ENCODE measurements around the gene MCOLN1. TPM values are rescaled to one million over a fixed set of nuclear protein-coding genes. Genes with fewer than 3 reads are reported as not detected.
A peak's percentile ranks its signal among the peaks of the same experiment; 100 is the strongest.

The MCOLN1 gene
- total RNA-seq, 2 experiments from 2014 or later, result 17.5 to 18.2 TPM

- Mint-ChIP-seq H3K4me1 (peaks cover 5% of the 10 kb centered on the region), H3K4me3 (peak overlapping the region; percentile 68), H3K27me3 (no peaks in the 10 kb centered on the region), H3K36me3 (no peaks in the 10 kb centered on the region), H3K9me3 (no peaks in the 10 kb centered on the region), H3K27ac (peak overlapping the region; percentile 6)
- POLR2A ChIA-PET, result interaction anchor here (0.6 to 2.8 kb wide), 11 partner anchors 8 to 454 kb away, joined by 3 to 26 read pairs (median 5); partner anchors contain the start of genes PET100, PNPLA6, STXBP2 and XAB2
- DNase-seq (no peak), ATAC-seq (ENCODE audit: low read depth) (no peak)
Measured at GRCh38 chr19:7522923-7523667, 671 bp downstream of the MCOLN1 start.

- POLR2A ChIA-PET, result no interaction called here
- DNase-seq (no peak), ATAC-seq (ENCODE audit: low read depth) (no peak)
- H3K4me3 Mint-ChIP-seq, result no peak overlapping the region
- H3K36me3 Mint-ChIP-seq, result no peaks in the 10 kb centered on the region
- H3K27me3 Mint-ChIP-seq, result no peaks in the 10 kb centered on the region
- peaks cover 5% of the 10 kb centered on the region for H3K4me1 Mint-ChIP-seq
- H3K9me3 Mint-ChIP-seq, result no peaks in the 10 kb centered on the region
- H3K27ac Mint-ChIP-seq, result no peak overlapping the region
Measured at GRCh38 chr19:7524523-7524922, 2.1 kb downstream of the MCOLN1 start.

GRCh38 chr19:7524992-7525739, 2.7 kb downstream of the MCOLN1 start:
- ATAC-seq (ENCODE audit: low read depth) (no peak), DNase-seq (no peak)
- H3K4me1 Mint-ChIP-seq, result peaks cover 5% of the 10 kb centered on the region
- H3K27ac Mint-ChIP-seq, result no peak overlapping the region
- H3K4me3 Mint-ChIP-seq, result no peak overlapping the region
- POLR2A ChIA-PET, result no interaction called here
- no peaks in the 10 kb centered on the region for H3K9me3 Mint-ChIP-seq
- H3K36me3 Mint-ChIP-seq, result no peaks in the 10 kb centered on the region
- no peaks in the 10 kb centered on the region for H3K27me3 Mint-ChIP-seq

- no peaks in the 10 kb centered on the region for H3K27me3 Mint-ChIP-seq
- DNase-seq (no peak), ATAC-seq (ENCODE audit: low read depth) (no peak)
- H3K36me3 Mint-ChIP-seq, result no peaks in the 10 kb centered on the region
- H3K9me3 Mint-ChIP-seq, result no peaks in the 10 kb centered on the region
- H3K4me1 Mint-ChIP-seq, result peaks cover 5% of the 10 kb centered on the region
- POLR2A ChIA-PET, result interaction anchor here (0.6 kb wide), 1 partner anchor 170 kb away, joined by 3 read pairs; no protein-coding TSS in a partner anchor
- H3K4me3 Mint-ChIP-seq, result no peak overlapping the region
- H3K27ac Mint-ChIP-seq, result no peak overlapping the region
Measured at GRCh38 chr19:7526059-7526929, 3.9 kb downstream of the MCOLN1 start.

- no peaks in the 10 kb centered on the region for H3K4me1 Mint-ChIP-seq
- ATAC-seq (ENCODE audit: low read depth), result no peak
- peaks cover 2% of the 10 kb centered on the region for H3K36me3 Mint-ChIP-seq
- H3K27me3 Mint-ChIP-seq, result no peaks in the 10 kb centered on the region
- no peaks in the 10 kb centered on the region for H3K9me3 Mint-ChIP-seq
- H3K27ac Mint-ChIP-seq, result no peak overlapping the region
- POLR2A ChIA-PET, result no interaction called here
- DNase-seq, result no peak
- no peak overlapping the region for H3K4me3 Mint-ChIP-seq
Measured at GRCh38 chr19:7527516-7528191, 5.2 kb downstream of the MCOLN1 start.

- H3K27me3 Mint-ChIP-seq, result no peaks in the 10 kb centered on the region
- H3K27ac Mint-ChIP-seq, result no peak overlapping the region
- H3K9me3 Mint-ChIP-seq, result no peaks in the 10 kb centered on the region
- no peak for ATAC-seq (ENCODE audit: low read depth)
- peaks cover 2% of the 10 kb centered on the region for H3K36me3 Mint-ChIP-seq
- no peaks in the 10 kb centered on the region for H3K4me1 Mint-ChIP-seq
- H3K4me3 Mint-ChIP-seq, result no peak overlapping the region
- no peak for DNase-seq
- POLR2A ChIA-PET, result no interaction called here
Measured at GRCh38 chr19:7528192-7528519, 5.7 kb downstream of the MCOLN1 start.

- Mint-ChIP-seq H3K36me3 (peaks cover 2% of the 10 kb centered on the region), H3K4me1 (no peaks in the 10 kb centered on the region), H3K27ac (no peak overlapping the region), H3K4me3 (no peak overlapping the region), H3K9me3 (no peaks in the 10 kb centered on the region), H3K27me3 (no peaks in the 10 kb centered on the region)
- DNase-seq (no peak), ATAC-seq (ENCODE audit: low read depth) (no peak)
- POLR2A ChIA-PET, result no interaction called here
Measured at GRCh38 chr19:7528522-7529245, 6.3 kb downstream of the MCOLN1 start.

GRCh38 chr19:7529246-7529600, 6.8 kb downstream of the MCOLN1 start:
- Mint-ChIP-seq H3K27ac (no peak overlapping the region), H3K4me3 (no peak overlapping the region), H3K9me3 (no peaks in the 10 kb centered on the region), H3K4me1 (no peaks in the 10 kb centered on the region), H3K27me3 (no peaks in the 10 kb centered on the region), H3K36me3 (peaks cover 2% of the 10 kb centered on the region)
- POLR2A ChIA-PET, result no interaction called here
- ATAC-seq (ENCODE audit: low read depth), result no peak
- no peak for DNase-seq

- no peaks in the 10 kb centered on the region for H3K27me3 Mint-ChIP-seq
- peaks cover 2% of the 10 kb centered on the region for H3K36me3 Mint-ChIP-seq
- H3K9me3 Mint-ChIP-seq, result no peaks in the 10 kb centered on the region
- DNase-seq (no peak), ATAC-seq (ENCODE audit: low read depth) (no peak)
- H3K27ac Mint-ChIP-seq, result no peak overlapping the region
- POLR2A ChIA-PET, result no interaction called here
- peaks cover 1% of the 10 kb centered on the region for H3K4me1 Mint-ChIP-seq
- no peak overlapping the region for H3K4me3 Mint-ChIP-seq
Measured at GRCh38 chr19:7529610-7530490, 7.4 kb downstream of the MCOLN1 start.

GRCh38 chr19:7533281-7533885, 11.0 kb downstream of the MCOLN1 start:
- no peaks in the 10 kb centered on the region for H3K9me3 Mint-ChIP-seq
- H3K27ac Mint-ChIP-seq, result peak overlapping the region; percentile 54
- POLR2A ChIA-PET, result interaction anchor here (3.9 kb wide), 1 partner anchor 11 kb away, joined by 26 read pairs; the partner anchor contains the start of gene MCOLN1

GRCh38 chr19:7533925-7534480, 11.6 kb downstream of the MCOLN1 start:
- DNase-seq, result peak; percentile 78
- Mint-ChIP-seq H3K9me3 (no peaks in the 10 kb centered on the region), H3K27ac (peak overlapping the region; percentile 80), H3K27me3 (no peaks in the 10 kb centered on the region), H3K4me3 (peak overlapping the region; percentile 96), H3K36me3 (peaks cover 13% of the 10 kb centered on the region), H3K4me1 (peaks cover 10% of the 10 kb centered on the region)
- POLR2A ChIA-PET, result interaction anchor here (1.2 to 3.9 kb wide), 5 partner anchors 11 to 19 kb away, joined by 3 to 28 read pairs (median 6); partner anchors contain the start of genes MCOLN1 and ZNF358
- ATAC-seq (ENCODE audit: low read depth), result peak; percentile 32

More at GRCh38 chr19:7533281-7533885, 11.0 kb downstream of the MCOLN1 start:
- Mint-ChIP-seq H3K27me3 (no peaks in the 10 kb centered on the region), H3K4me1 (peaks cover 10% of the 10 kb centered on the region), H3K4me3 (peak overlapping the region; percentile 96), H3K36me3 (peaks cover 8% of the 10 kb centered on the region)
- ATAC-seq (ENCODE audit: low read depth) (no peak), DNase-seq (no peak)
